GM12878 (cell line): ENCODE data around the gene LHFPL5.

ENCODE experiments used
- CHD1 ChIP-seq: IDR thresholded peaks from 2 replicates; pipeline ENCODE4 v1.6.1; 2012; ENCODE audit warnings: low read depth, low read length, improper control_type of control experiment
- EP300 ChIP-seq, 2 experiments: fragments of 150-350 bp in 1 of 2; IDR thresholded peaks; 2 replicates each; pipeline ENCODE4 v1.6.1; 2011 to 2012; ENCODE audit warnings: low read depth in 2 of 2, low read length in 2 of 2, borderline replicate concordance in 1 of 2, improper control_type of control experiment in 1 of 2, inconsistent platforms in 1 of 2; ENCODE audit not compliant: control insufficient read depth in 1 of 2
- FOS ChIP-seq: IDR thresholded peaks from 3 replicates; pipeline ENCODE4 v1.6.1; 2011; ENCODE audit warnings: borderline replicate concordance; ENCODE audit not compliant: insufficient read length; ENCODE audit errors: extremely low read depth
- FOXK2 ChIP-seq: fragments of 450-650 bp; IDR thresholded peaks from 2 replicates; pipeline ENCODE4 v1.6.1; 2017; ENCODE audit warnings: mild to moderate bottlenecking, moderate library complexity
- HCFC1 ChIP-seq: fragments of 150-350 bp; IDR thresholded peaks from 2 replicates; pipeline ENCODE4 v1.6.1; 2014; ENCODE audit warnings: low read length
- MXI1 ChIP-seq: fragments of 150-350 bp; IDR thresholded peaks from 2 replicates; pipeline ENCODE4 v1.6.1; 2011; ENCODE audit warnings: low read depth, mild to moderate bottlenecking, inconsistent platforms, low read length, improper control_type of control experiment
- POLR2A ChIP-seq: IDR thresholded peaks from 2 replicates; pipeline ENCODE4 v1.6.1; 2011; ENCODE audit warnings: low read depth, mild to moderate bottlenecking, low read length
- YY1 ChIP-seq: IDR thresholded peaks from 2 replicates; pipeline ENCODE4 v1.6.1; 2011; ENCODE audit warnings: low read depth, mild to moderate bottlenecking, low read length

GRCh38 chr6:35811699-35811995 is 6.5 kb downstream of the LHFPL5 start:
- TF ChIP-seq EP300 (IDR thresholded peaks at IDR 0.05; ENCODE audit: borderline replicate concordance in 1 of 2, control insufficient read depth in 1 of 2, low read depth in 2 of 2, low read length in 2 of 2): no peak
- no peak for TF ChIP-seq CHD1
- no peak for TF ChIP-seq POLR2A
- TF ChIP-seq YY1: no peak
- TF ChIP-seq MXI1: no peak
- no peak for TF ChIP-seq FOXK2
- no peak for TF ChIP-seq HCFC1
- TF ChIP-seq FOS: no peak
